ENCODE data around the gene CAMTA1.

The CAMTA1 gene

DNA sequence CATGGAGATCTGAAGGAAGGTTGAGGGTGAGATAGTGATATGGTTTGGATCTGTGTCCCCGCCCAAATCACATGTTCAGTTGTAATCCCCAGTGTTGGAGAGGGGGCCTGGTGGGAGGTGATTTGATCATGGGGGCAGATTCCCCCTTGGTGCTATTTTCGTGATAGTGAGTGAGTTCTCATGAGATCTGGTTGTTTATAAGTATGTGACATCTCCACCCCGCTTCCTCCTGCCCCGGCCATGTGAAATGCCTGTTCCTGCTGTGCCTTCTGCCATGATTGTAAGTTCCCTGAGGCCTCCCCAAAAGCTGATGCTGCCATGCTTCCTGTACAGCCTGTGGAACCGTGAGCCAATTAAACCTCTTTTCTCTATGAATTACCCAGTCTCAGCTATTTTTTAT lies 533.9 kb downstream of the CAMTA1 start:
- FAIRE-seq = no peak

DNA sequence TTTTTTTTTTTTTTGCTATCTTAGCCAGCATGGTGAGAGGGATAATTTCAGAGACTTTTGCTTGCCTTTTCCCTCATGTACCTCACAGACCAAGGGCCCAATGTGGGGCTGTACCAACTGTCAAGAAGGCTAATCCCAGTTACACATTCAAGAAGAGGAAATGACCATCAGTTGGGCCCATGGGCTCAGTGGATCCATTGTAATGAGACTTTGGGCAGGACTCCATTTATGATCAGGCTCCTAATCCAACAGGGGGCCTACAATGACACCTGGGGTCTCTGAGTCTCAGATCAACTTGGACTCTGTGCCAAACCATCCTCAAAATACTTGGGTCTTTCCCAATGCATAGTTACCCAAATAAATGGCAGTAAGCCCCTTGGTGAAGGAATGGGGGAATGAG lies 535.4 kb downstream of the CAMTA1 start:
- TF ChIP-seq, protein P1, sequence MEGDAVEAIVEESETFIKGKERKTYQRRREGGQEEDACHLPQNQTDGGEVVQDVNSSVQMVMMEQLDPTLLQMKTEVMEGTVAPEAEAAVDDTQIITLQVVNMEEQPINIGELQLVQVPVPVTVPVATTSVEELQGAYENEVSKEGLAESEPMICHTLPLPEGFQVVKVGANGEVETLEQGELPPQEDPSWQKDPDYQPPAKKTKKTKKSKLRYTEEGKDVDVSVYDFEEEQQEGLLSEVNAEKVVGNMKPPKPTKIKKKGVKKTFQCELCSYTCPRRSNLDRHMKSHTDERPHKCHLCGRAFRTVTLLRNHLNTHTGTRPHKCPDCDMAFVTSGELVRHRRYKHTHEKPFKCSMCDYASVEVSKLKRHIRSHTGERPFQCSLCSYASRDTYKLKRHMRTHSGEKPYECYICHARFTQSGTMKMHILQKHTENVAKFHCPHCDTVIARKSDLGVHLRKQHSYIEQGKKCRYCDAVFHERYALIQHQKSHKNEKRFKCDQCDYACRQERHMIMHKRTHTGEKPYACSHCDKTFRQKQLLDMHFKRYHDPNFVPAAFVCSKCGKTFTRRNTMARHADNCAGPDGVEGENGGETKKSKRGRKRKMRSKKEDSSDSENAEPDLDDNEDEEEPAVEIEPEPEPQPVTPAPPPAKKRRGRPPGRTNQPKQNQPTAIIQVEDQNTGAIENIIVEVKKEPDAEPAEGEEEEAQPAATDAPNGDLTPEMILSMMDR (IDR thresholded peaks at IDR 0.05; ENCODE audit: insufficient read depth, missing control alignments) = no peak
- DNase-seq (ENCODE audit: insufficient read length, low spot score) (no peak), FAIRE-seq (no peak)

More for the DNA sequence above, 533.9 kb downstream of the CAMTA1 start:
- no peak for DNase-seq (ENCODE audit: insufficient read length, low spot score)
- TF ChIP-seq, protein P1 (IDR thresholded peaks at IDR 0.05; ENCODE audit: insufficient read depth, missing control alignments) = no peak

DNA sequence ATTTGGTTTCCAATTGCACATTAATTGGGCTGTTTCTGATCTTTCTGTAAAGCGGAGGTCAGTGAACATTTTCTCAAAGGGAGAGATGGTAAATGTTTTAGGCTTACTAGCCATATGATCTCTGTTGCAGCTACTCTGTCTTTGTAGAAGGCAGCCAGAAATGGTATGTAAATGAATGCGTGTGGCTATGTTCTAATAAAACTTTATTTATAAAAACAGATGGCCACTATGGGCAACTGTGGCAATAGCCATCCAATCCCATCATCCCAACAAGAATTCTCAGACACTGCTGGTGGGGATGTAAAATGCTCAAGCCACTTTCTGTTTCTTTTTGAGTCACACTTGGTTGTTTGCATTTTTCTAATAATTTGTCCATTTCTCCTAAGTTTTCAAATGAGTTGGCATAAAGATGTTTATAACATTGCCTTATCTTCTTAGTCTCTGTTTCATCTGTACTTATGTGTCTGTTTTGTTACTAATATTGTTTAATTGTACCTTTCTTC lies 537.1 kb downstream of the CAMTA1 start:
- FAIRE-seq (no peak), DNase-seq (ENCODE audit: insufficient read length, low spot score) (no peak)
- TF ChIP-seq, protein P1 (IDR thresholded peaks at IDR 0.05; ENCODE audit: insufficient read depth, missing control alignments) = no peak

DNA sequence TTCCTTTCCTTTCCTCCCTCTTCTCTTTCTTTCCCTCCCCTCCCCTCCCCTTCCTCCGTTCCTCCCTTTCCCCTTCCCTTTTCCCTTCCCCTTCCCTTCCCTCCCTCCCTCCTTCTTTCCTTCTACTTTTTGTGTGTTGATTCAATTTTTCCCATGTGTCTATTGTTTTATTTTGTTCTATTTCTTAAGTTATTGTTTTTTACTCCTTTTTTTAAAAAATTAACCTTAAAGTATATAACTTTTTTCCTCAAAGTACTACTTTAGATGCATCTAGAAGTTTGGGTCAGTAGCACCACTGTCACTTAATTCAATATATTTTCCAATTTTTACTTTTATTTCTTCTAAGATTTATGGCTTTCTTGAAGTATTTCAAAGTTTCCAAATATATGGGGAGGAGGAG lies 537.7 kb downstream of the CAMTA1 start:
- DNase-seq (ENCODE audit: insufficient read length, low spot score) (no peak), FAIRE-seq (no peak)
- TF ChIP-seq, protein P1 (IDR thresholded peaks at IDR 0.05; ENCODE audit: insufficient read depth, missing control alignments) = no peak

DNA sequence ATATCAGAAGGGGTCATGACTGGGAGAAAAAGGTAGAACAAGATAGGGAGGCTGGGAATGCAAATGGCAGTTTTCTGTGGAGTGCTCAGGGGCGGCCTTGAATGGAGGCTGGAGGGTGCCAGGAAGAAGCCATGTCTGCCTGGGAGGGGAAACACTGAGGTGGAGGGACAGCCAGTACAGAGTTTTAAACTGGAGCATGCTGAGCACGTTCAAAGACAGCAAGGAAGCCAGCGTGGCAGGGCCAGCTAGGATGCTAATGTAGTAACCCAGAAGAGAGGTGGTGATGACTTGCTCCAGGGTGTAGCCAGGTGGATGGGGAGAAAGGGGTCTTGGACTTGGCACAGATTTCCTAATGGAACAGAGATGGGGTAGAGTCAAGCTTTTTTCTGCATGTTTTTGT lies 540.0 kb downstream of the CAMTA1 start:
- TF ChIP-seq, protein P1 (IDR thresholded peaks at IDR 0.05; ENCODE audit: insufficient read depth, missing control alignments) = no peak
- DNase-seq (ENCODE audit: insufficient read length, low spot score) (no peak), FAIRE-seq (no peak)

DNA sequence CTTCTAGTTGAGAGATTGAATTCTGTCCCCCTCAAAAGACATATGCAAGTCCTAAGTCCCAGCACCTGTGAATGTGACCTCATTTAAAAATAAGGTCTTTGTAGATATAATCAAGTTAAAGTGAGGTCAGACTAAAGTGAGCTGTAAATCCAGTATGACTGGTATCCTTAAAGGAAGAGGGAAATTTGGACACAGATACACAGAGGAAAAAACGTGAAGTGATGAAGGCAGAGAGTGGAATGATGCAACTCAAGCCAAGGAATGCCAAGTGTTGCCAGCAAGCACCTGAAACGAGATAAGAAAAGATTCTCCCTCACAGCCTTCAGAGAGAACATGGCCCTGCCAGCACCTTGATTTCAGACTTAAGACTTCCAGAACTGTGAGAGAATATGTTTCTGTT lies 541.1 kb downstream of the CAMTA1 start:
- no peak for DNase-seq (ENCODE audit: insufficient read length, low spot score)
- FAIRE-seq = no peak
- TF ChIP-seq, protein P1 (IDR thresholded peaks at IDR 0.05; ENCODE audit: insufficient read depth, missing control alignments) = no peak

DNA sequence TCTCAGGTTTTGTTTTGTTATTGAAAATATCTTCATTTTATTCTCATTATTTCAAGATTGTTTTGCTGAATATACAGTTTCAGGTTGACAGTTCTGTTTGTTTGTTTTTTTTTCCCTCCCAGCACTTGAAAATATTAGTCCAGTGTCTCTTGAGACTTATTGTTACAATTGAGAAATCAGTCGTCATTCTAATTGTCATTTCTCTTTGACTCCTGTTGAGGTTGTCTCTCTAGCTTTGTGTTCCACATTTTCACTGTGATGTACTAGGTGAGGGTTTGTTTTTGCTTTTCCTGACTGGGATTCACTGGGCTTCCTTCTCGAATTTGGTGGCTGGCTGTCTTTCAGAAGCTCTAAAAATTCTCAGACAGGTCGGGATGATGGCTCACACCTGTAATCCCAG lies 542.6 kb downstream of the CAMTA1 start:
- FAIRE-seq (no peak), DNase-seq (ENCODE audit: insufficient read length, low spot score) (no peak)
- TF ChIP-seq, protein P1 (IDR thresholded peaks at IDR 0.05; ENCODE audit: insufficient read depth, missing control alignments) = no peak
